Measurements from ENCODE around the gene MAP1LC3B2. TPM values are rescaled to one million over a fixed set of nuclear protein-coding genes. Genes with fewer than 3 reads are reported as not detected.

MAP1LC3B2 gene
- total RNA-seq, 2 experiments from 2014 or later, result not detected

- CTCF ChIA-PET (ENCODE audit: unreplicated experiment), result no interaction called here
- Histone ChIP-seq H3K79me2 (ENCODE audit: insufficient read depth, low read depth, low read length) (no peaks in the 10 kb centered on the region), H3K9me2 (ENCODE audit: insufficient read depth, low read length) (no peaks in the 10 kb centered on the region), H3K4me1 (ENCODE audit: insufficient read depth, low read length, poor library complexity, severe bottlenecking) (peaks cover 12% of the 10 kb centered on the region), H2AFZ (ENCODE audit: low read length) (no peak overlapping the region), H3K27ac (ENCODE audit: low read depth, low read length, poor library complexity, severe bottlenecking) (no peak overlapping the region), H3K4me3 (ENCODE audit: low read depth, low read length, poor library complexity, severe bottlenecking) (no peak overlapping the region), H3K36me3 (ENCODE audit: insufficient read depth, low read length) (no peaks in the 10 kb centered on the region), H3K9me3 (ENCODE audit: low read length) (no peaks in the 10 kb centered on the region), H4K20me1 (ENCODE audit: insufficient read depth, low read length) (no peaks in the 10 kb centered on the region), H3K4me2 (ENCODE audit: low read length) (no peak overlapping the region)
- no peak for DNase-seq (ENCODE audit: low spot score)
- POLR2A ChIA-PET, result no interaction called here
- TF ChIP-seq, protein P1, sequence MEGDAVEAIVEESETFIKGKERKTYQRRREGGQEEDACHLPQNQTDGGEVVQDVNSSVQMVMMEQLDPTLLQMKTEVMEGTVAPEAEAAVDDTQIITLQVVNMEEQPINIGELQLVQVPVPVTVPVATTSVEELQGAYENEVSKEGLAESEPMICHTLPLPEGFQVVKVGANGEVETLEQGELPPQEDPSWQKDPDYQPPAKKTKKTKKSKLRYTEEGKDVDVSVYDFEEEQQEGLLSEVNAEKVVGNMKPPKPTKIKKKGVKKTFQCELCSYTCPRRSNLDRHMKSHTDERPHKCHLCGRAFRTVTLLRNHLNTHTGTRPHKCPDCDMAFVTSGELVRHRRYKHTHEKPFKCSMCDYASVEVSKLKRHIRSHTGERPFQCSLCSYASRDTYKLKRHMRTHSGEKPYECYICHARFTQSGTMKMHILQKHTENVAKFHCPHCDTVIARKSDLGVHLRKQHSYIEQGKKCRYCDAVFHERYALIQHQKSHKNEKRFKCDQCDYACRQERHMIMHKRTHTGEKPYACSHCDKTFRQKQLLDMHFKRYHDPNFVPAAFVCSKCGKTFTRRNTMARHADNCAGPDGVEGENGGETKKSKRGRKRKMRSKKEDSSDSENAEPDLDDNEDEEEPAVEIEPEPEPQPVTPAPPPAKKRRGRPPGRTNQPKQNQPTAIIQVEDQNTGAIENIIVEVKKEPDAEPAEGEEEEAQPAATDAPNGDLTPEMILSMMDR (conservative IDR thresholded peaks at IDR 0.05; ENCODE audit: low read length), result no peak
- TF ChIP-seq EZH2phosphoT487 (IDR thresholded peaks at IDR 0.05; ENCODE audit: borderline replicate concordance, low read depth, low read length), result no peak
- no TSS peak for BruUV-seq (replicated peaks)
- intact Hi-C loops (cut with micrococcal nuclease; ENCODE audit: unreplicated experiment), result no loop called here
Observed at GRCh38 chr12:116529048-116529447, 30.1 kb upstream of the MAP1LC3B2 start.

DNA sequence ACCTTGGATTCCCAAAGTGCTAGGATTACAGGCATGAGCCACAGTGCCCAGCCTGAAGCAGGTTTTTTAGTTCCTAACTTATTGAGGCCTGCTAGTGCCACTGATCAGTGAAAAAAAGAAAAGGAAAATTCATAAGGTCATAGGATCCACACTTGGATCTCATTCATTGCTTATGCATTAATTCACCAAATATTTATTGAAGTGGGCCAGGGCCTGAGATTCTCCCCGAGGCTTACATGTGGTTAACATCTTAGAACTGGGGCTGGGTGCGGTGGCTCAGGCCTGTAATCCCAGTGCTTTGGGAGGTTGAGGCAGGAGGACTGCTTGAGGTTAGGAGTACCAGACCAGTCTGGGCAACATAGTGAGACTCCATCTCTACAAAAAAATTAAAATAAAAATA is 29.5 kb upstream of the MAP1LC3B2 start:
- Histone ChIP-seq H3K9me2 (ENCODE audit: insufficient read depth, low read length) (no peaks in the 10 kb centered on the region), H3K9me3 (ENCODE audit: low read length) (no peaks in the 10 kb centered on the region), H3K36me3 (ENCODE audit: insufficient read depth, low read length) (no peaks in the 10 kb centered on the region), H3K4me3 (ENCODE audit: low read depth, low read length, poor library complexity, severe bottlenecking) (no peak overlapping the region), H3K79me2 (ENCODE audit: insufficient read depth, low read depth, low read length) (no peaks in the 10 kb centered on the region), H4K20me1 (ENCODE audit: insufficient read depth, low read length) (no peaks in the 10 kb centered on the region), H3K4me2 (ENCODE audit: low read length) (no peak overlapping the region), H2AFZ (ENCODE audit: low read length) (no peak overlapping the region), H3K27ac (ENCODE audit: low read depth, low read length, poor library complexity, severe bottlenecking) (no peak overlapping the region), H3K4me1 (ENCODE audit: insufficient read depth, low read length, poor library complexity, severe bottlenecking) (peaks cover 12% of the 10 kb centered on the region)
- ChIA-PET CTCF (ENCODE audit: unreplicated experiment) (no interaction called here), POLR2A (interaction anchor here (0.6 kb wide), 1 partner anchor 28 kb away, joined by 3 read pairs; no protein-coding TSS in a partner anchor)
- intact Hi-C loops (cut with micrococcal nuclease; ENCODE audit: unreplicated experiment), result no loop called here
- BruUV-seq (replicated peaks), result no TSS peak
- TF ChIP-seq, protein P1 (conservative IDR thresholded peaks at IDR 0.05; ENCODE audit: low read length), result no peak
- no peak for DNase-seq (ENCODE audit: low spot score)

DNA sequence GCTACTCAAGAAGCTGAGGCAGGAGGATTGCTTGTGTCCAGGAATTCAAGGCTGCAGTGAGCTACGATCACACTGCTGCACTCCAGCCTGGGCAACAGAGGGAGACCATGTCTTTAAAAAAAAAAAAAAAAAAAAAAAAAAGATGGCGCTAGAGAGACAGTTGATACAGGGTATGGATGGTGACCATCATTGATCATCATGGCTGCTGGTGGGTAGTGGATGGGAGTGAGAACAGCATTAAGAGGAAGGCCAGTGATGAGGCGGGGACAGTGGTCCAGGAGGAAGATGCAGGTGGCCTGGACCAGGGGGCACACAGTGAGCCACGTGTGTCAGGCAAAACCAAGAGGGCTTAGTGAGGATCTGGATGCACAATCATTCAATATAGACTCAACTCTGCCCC is 26.8 kb upstream of the MAP1LC3B2 start:
- no peak overlapping the region for H3K4me3 ChIP-seq (ENCODE audit: low read depth, low read length, poor library complexity, severe bottlenecking)
- CTCF ChIA-PET (ENCODE audit: unreplicated experiment), result no interaction called here

More for the DNA sequence above, 26.8 kb upstream of the MAP1LC3B2 start:
- no TSS peak for BruUV-seq (replicated peaks)
- no peak for TF ChIP-seq EZH2phosphoT487 (IDR thresholded peaks at IDR 0.05; ENCODE audit: borderline replicate concordance, low read depth, low read length)
- TF ChIP-seq, protein P1 (conservative IDR thresholded peaks at IDR 0.05; ENCODE audit: low read length), result peak; percentile 43
- intact Hi-C loops (cut with micrococcal nuclease; ENCODE audit: unreplicated experiment), result no loop called here
- POLR2A ChIA-PET, result interaction anchor here (0.7 kb wide), 2 partner anchors 268 to 565 kb away, joined by 5 to 6 read pairs; no protein-coding TSS in a partner anchor
- Histone ChIP-seq H3K9me3 (ENCODE audit: low read length) (no peaks in the 10 kb centered on the region), H3K27ac (ENCODE audit: low read depth, low read length, poor library complexity, severe bottlenecking) (no peak overlapping the region), H4K20me1 (ENCODE audit: insufficient read depth, low read length) (no peaks in the 10 kb centered on the region), H3K9me2 (ENCODE audit: insufficient read depth, low read length) (no peaks in the 10 kb centered on the region), H2AFZ (ENCODE audit: low read length) (no peak overlapping the region), H3K4me2 (ENCODE audit: low read length) (peak overlapping the region; percentile 84; the same call in 1 of the 2 replicates), H3K36me3 (ENCODE audit: insufficient read depth, low read length) (no peaks in the 10 kb centered on the region), H3K4me1 (ENCODE audit: insufficient read depth, low read length, poor library complexity, severe bottlenecking) (peaks cover 12% of the 10 kb centered on the region), H3K79me2 (ENCODE audit: insufficient read depth, low read depth, low read length) (no peaks in the 10 kb centered on the region)
- peak; percentile 9 for DNase-seq (ENCODE audit: low spot score)
